Chondrocyte (in vitro differentiated cells): Measurements from ENCODE around the gene LRG1. TPM values are rescaled to one million over a fixed set of nuclear protein-coding genes. Genes with fewer than 3 reads are reported as not detected.
"Not testable (repeated sequence)": the region's sequence is repeated elsewhere in the genome, so short reads cannot be mapped to it uniquely, and the experiment has no call there.

Experiments
- DNase-seq: peaks from one replicate; pipeline ENCODE4 v3.0.0; 2021; ENCODE audit warnings: mixed read lengths, low spot score
- H3K27ac Mint-ChIP-seq: one replicate; pipeline ENCODE4 v1.8.0; 2021; ENCODE audit warnings: mild to moderate bottlenecking, moderate library complexity, mixed read lengths; ENCODE audit not compliant: unreplicated experiment
- H3K27me3 Mint-ChIP-seq: 2 replicates; pipeline ENCODE4 v1.8.0; 2021; ENCODE audit warnings: low read depth, mixed read lengths
- H3K36me3 Mint-ChIP-seq: 2 replicates; pipeline ENCODE4 v1.8.0; 2021; ENCODE audit warnings: low read depth, mixed read lengths
- H3K4me1 Mint-ChIP-seq: 2 replicates; pipeline ENCODE4 v1.8.0; 2021; ENCODE audit warnings: low read depth, mild to moderate bottlenecking, mixed read lengths
- H3K4me3 Mint-ChIP-seq: one replicate; pipeline ENCODE4 v1.8.0; 2021; ENCODE audit warnings: mild to moderate bottlenecking, moderate library complexity, mixed read lengths; ENCODE audit not compliant: unreplicated experiment
- H3K9me3 Mint-ChIP-seq: 2 replicates; pipeline ENCODE4 v1.8.0; 2021; ENCODE audit warnings: low read depth, mixed read lengths
- CTCF ChIP-seq: fragments of 200-600 bp; sonication (generic); IDR thresholded peaks from 2 replicates; pipeline ENCODE4 v1.5.0; 2021; ENCODE audit warnings: antibody characterized with exemption, mild to moderate bottlenecking, moderate library complexity
- total RNA-seq: library from RNA; stranded (reverse); gene quantifications from 3 replicates; pipeline ENCODE4 v1.2.1, GENCODE V29; 2021

The LRG1 gene
- total RNA-seq, 1 donor from 2014 or later: not detected

DNA sequence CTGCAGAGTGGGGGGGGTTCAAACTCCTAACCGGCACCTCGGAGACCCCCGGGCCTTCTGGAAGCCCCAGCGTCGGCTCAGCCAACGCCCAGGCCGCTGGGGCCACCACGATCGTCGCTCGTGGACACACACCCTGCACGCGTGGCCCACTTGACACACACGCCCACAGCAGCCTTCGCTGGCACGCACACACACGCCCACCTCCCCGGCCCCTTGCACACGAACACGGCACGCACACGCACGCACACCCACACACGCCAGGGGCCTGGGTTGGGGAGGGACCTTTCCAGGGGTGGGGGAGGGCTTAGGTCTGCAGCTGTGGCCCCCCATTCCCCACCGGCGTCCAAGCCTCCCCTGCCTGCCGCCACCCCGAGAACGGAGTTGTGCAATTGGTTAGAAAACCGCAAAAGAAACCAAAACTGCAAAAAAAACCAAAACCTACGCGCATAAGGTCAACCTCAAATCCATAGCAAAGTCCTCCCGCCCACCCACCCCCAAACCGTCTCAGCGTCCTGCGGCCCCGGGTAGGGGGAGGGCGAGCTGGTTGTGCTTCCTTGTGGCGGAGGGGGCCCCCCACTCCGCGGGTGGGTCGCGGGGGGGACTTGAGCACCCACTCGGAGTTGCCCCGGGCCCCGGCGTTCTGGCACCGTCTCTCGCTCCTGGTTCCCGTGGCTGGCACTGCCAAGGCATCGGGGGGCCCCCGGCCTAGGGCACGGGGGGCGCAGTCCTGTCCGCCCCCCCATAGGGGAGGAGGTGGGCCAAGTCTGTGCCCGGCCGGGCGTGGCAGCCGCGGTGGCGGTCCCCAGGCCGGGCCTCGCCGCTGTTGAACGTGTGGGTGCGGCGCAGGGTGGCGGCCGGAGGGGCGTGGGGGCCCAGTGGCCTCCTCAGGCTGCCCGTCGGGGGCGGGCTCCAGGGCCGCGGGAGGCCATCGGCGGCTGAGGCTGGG is 3.3 kb upstream of the LRG1 start:
- no peaks in the 10 kb centered on the region for H3K4me1 Mint-ChIP-seq
- H3K36me3 Mint-ChIP-seq: no peaks in the 10 kb centered on the region

GRCh38 chr19:4541806-4542145 is 1.9 kb upstream of the LRG1 start:
- H3K4me3 Mint-ChIP-seq, H3K4me1 Mint-ChIP-seq, H3K36me3 Mint-ChIP-seq, DNase-seq, H3K27ac Mint-ChIP-seq, H3K9me3 Mint-ChIP-seq: not testable (repeated sequence)
- H3K27me3 Mint-ChIP-seq: peaks cover 19% of the 10 kb centered on the region

More for the DNA sequence above, 3.3 kb upstream of the LRG1 start:
- Mint-ChIP-seq H3K4me3 (no peak overlapping the region), H3K27me3 (peaks cover 14% of the 10 kb centered on the region), H3K9me3 (no peaks in the 10 kb centered on the region), H3K27ac (no peak overlapping the region)
- DNase-seq: no peak
- no peak for TF ChIP-seq CTCF

DNA sequence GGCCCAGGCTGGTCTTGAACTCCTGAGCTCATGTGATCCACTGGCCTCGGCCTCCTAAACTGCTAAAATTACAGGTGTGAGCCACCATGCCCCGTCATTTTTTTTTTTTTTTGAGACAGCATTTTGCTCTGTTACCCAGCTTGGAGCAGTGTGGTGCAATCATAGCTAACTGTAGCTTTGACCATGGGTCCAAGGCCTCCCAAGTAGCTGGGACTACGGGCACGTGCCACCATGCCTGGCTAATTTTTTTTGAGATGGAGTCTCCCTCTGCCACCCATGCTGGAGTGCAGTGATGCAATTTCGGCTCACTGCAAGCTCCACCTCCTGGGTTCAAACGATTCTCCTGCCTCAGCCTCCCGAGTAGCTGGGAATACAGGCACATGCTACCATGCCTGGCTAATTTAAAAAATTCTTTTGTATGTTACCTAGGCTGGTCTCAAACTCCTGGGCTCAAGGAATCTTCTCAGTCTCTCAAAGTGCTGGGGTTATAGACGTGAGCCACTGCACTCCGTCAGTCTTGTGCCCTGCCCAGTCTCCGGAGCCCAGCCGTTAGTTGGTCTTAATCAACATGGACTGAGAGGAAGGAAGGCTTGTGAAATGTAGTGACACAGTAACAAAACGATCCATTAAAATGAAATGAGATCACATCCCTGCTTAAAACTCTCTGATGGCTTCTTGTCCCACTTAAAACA is 1.4 kb upstream of the LRG1 start:
- DNase-seq: no peak
- TF ChIP-seq CTCF: no peak
- Mint-ChIP-seq H3K36me3 (no peaks in the 10 kb centered on the region), H3K27me3 (peaks cover 19% of the 10 kb centered on the region), H3K4me3 (no peak overlapping the region), H3K4me1 (no peaks in the 10 kb centered on the region), H3K9me3 (no peaks in the 10 kb centered on the region), H3K27ac (no peak overlapping the region)

DNA sequence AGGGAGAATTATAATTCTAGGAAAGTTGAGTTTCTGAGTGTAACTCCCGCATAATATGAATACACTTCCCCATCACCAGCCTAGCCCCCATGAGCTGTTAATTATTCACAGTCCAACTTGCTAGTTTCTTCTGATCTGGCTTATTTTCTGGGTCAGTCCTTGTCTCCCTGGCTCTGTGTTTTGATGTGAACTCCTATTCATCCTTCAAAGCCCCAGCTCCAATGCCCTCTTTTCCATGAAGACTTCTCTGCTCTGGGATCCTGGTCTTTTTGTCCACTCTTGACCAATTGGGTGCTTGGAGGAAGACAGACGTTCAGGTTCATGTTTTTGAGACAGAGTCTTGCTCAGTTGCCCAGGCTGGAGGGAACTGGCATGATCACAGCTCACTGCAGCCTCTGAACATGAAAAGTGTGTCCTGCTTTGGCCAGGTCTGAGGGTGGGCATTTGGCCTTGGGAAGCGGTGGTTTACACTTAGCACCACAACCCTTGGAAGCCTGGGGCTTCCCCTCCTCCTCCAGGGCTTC is 605 bp downstream of the LRG1 start:
- no peak overlapping the region for H3K27ac Mint-ChIP-seq
- no peak for TF ChIP-seq CTCF
- peaks cover 28% of the 10 kb centered on the region for H3K27me3 Mint-ChIP-seq
- no peak overlapping the region for H3K4me3 Mint-ChIP-seq
- no peaks in the 10 kb centered on the region for H3K36me3 Mint-ChIP-seq
- peaks cover 2% of the 10 kb centered on the region for H3K4me1 Mint-ChIP-seq
- H3K9me3 Mint-ChIP-seq: no peaks in the 10 kb centered on the region
- no peak for DNase-seq

DNA sequence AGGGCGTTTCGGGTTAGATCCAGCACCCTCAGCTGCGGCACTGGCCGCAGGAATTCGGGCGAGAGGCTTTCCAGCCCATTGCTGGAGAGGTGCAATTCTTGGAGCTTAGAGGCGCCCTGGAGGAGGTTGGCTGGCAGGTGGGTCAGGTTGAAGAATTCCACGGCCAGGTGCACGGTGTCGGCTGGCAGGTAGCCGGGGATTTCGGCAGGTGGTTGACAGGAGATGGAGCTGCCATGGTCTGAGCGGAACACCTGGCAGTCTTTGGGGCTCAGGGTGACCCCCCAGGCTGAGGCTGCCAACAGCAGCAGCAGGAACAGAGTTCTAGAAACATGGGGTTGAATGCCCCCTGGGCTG is 1.3 kb downstream of the LRG1 start:
- no peak for DNase-seq
- Mint-ChIP-seq H3K4me3 (no peak overlapping the region), H3K36me3 (no peaks in the 10 kb centered on the region), H3K27me3 (peaks cover 28% of the 10 kb centered on the region), H3K27ac (no peak overlapping the region), H3K9me3 (no peaks in the 10 kb centered on the region), H3K4me1 (peaks cover 2% of the 10 kb centered on the region)
- no peak for TF ChIP-seq CTCF
